Endodermal cell (in vitro differentiated cells): ENCODE data around the gene SH2D6. TPM values are rescaled to one million over a fixed set of nuclear protein-coding genes. Genes with fewer than 3 reads are reported as not detected.
A peak's percentile ranks its signal among the peaks of the same experiment; 100 is the strongest.

ENCODE experiments used
- DNase-seq: peaks from one replicate; pipeline ENCODE4 v3.0.0-alpha.2; 2017
- H3K27ac ChIP-seq: 2 replicates; pipeline ENCODE4 v1.5.1; 2013; ENCODE audit warnings: mild to moderate bottlenecking, low read depth, low read length, moderate library complexity
- H3K27me3 ChIP-seq: 2 replicates; pipeline ENCODE4 v1.6.1; 2013; ENCODE audit warnings: mild to moderate bottlenecking, low read length, moderate library complexity; ENCODE audit not compliant: insufficient read depth, control insufficient read depth, poor library complexity, severe bottlenecking
- H3K36me3 ChIP-seq: 2 replicates; pipeline ENCODE4 v1.7.0; 2013; ENCODE audit warnings: mild to moderate bottlenecking, low read length, moderate library complexity; ENCODE audit not compliant: control insufficient read depth, insufficient read depth
- H3K4me1 ChIP-seq: one replicate; pipeline ENCODE4 v1.7.0; 2013; ENCODE audit warnings: low read length; ENCODE audit not compliant: control insufficient read depth, insufficient read depth
- H3K4me3 ChIP-seq: 2 replicates; pipeline ENCODE4 v1.5.1; 2013; ENCODE audit warnings: mild to moderate bottlenecking, low read length, moderate library complexity
- H3K9ac ChIP-seq: 2 replicates; pipeline ENCODE4 v1.6.1; 2013; ENCODE audit warnings: mild to moderate bottlenecking, low read length, moderate library complexity; ENCODE audit not compliant: poor library complexity, severe bottlenecking; ENCODE audit errors: extremely low read depth
- H3K9me3 ChIP-seq: 2 replicates; pipeline ENCODE4 v1.6.1; 2013; ENCODE audit warnings: mild to moderate bottlenecking, low read length, moderate library complexity; ENCODE audit not compliant: control insufficient read depth
- H3K27ac Mint-ChIP-seq: 2 replicates; pipeline ENCODE4 v1.8.0; 2020; ENCODE audit warnings: mixed read lengths
- H3K27me3 Mint-ChIP-seq: 2 replicates; pipeline ENCODE4 v1.8.0; 2021; ENCODE audit warnings: mild to moderate bottlenecking, mixed read lengths; ENCODE audit not compliant: insufficient read depth
- H3K36me3 Mint-ChIP-seq: 2 replicates; pipeline ENCODE4 v1.8.0; 2020; ENCODE audit warnings: low read depth, mixed read lengths
- H3K4me1 Mint-ChIP-seq: 2 replicates; pipeline ENCODE4 v1.8.0; 2020; ENCODE audit warnings: mixed read lengths
- H3K4me3 Mint-ChIP-seq: 2 replicates; pipeline ENCODE4 v1.8.0; 2020; ENCODE audit warnings: mild to moderate bottlenecking, moderate library complexity, mixed read lengths
- H3K9me3 Mint-ChIP-seq: 2 replicates; pipeline ENCODE4 v1.8.0; 2020; ENCODE audit warnings: mild to moderate bottlenecking, mixed read lengths
- CTCF ChIP-seq: fragments of 200-600 bp; sonication (generic); conservative IDR thresholded peaks from 2 replicates; pipeline ENCODE4 v1.5.0; 2021; ENCODE audit warnings: antibody characterized with exemption, mild to moderate bottlenecking
- WGBS, 2 experiments: methylation state at CpG; one replicate each; pipeline versions ENCODE4 v1.1.5 to v1.1.7; 2013; ENCODE audit warnings: missing lambda C conversion rate in 2 of 2, mixed read lengths in 1 of 2; ENCODE audit not compliant: insufficient coverage in 1 of 2, insufficient read length in 1 of 2; 5-methylcytosine and 5-hydroxymethylcytosine counted together
- total RNA-seq, 2 donors: library from RNA; stranded (reverse); fragmentation: NEBNext Ultra II Directional in 1 of 2; extraction: Animal tissue kit (Norgen Biotek cat#: 25700) in 1 of 2; gene quantifications; 2 replicates in 1 of 2; 3 replicates in 1 of 2; pipeline ENCODE4 v1.2.1, GENCODE V29; 2021

SH2D6 gene
- total RNA-seq, 2 donors from 2014 or later, result 0.68 to 1.1 TPM

DNA sequence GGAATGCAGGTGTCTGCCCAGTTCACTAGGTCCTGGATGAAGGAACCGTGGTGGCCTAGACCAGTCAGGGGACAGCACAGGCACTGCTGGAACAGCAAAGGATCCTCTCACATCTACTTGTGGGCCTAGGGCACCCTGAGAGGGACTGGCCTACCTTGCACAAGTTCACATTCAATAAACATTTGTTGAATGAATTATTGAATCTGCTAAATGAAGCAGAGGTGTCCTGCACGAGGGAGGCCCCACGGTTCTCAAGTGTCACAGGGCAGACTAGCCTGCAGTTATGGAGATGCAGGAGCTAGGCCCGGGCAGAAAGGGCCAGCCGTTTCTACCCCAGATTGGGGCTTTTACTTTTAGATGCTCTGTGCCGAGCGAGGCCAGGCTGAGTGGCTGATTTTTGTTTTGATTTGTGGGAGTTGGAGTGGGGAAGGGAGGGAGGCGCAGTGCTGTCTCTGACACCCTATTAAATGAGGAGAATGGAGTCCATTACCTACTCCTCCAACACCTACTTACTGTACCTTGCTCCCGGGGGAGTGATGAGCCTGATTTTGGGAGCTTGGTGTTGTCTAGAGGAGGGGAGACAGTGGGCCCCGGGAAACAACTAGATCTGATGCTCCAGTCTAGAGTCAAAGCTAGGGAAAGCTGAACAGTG is 18.4 kb downstream of the SH2D6 start:
- no peak for TF ChIP-seq CTCF
- peaks cover 23% of the 10 kb centered on the region for H3K4me1 Mint-ChIP-seq
- Histone ChIP-seq H3K9me3 (no peaks in the 10 kb centered on the region), H3K27ac (peak overlapping the region; percentile 52), H3K9ac (no peak overlapping the region), H3K4me3 (no peak overlapping the region), H3K27me3 (no peaks in the 10 kb centered on the region), H3K4me1 (peaks cover 15% of the 10 kb centered on the region), H3K36me3 (no peaks in the 10 kb centered on the region)
- no peaks in the 10 kb centered on the region for H3K36me3 Mint-ChIP-seq
- no peaks in the 10 kb centered on the region for H3K27me3 Mint-ChIP-seq
- H3K9me3 Mint-ChIP-seq, result no peaks in the 10 kb centered on the region
- peak; percentile 68 for DNase-seq
- peak overlapping the region; percentile 90 for H3K27ac Mint-ChIP-seq
- WGBS, 2 experiments, result 79 to 81% methylated on average over 6 to 9 of the region's 10 CpGs
- H3K4me3 Mint-ChIP-seq, result peak overlapping the region; percentile 44

DNA sequence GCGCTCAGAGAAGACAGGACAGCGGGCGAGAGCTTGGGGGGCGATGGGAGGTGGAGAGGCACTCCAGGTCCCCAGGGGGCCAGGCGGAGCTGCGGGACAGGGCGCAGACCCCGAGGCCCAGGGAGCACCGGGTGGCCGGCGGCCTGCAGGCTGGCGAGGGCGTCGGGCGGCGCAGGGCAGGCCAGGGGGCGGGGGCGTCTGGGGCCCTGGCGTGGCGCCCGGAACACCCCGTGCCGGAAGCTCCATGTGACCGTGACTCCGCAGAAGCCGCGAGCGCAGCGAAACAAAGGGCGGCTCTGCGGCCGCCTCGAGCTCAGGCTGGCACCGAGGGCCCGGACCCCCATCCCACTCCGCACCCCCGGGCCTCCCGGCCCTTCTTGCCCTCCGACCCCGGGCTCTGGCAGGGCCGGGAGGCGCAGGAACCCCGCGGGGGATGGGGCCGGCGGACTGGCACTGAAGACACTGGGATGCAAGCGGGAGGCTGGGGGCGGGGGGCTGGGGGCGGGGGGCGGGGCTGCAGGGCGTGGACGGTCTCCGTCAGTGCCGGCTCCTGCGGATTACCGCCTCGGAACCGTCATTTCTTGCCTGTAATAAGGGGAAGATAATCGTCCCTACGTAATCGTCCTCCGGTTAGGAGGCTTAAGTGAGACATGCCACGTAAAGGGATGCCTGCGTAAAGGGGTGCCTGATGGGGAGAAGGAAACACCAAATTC is 19.1 kb downstream of the SH2D6 start:
- peaks cover 15% of the 10 kb centered on the region for H3K4me1 ChIP-seq
- DNase-seq, result peak; percentile 91
- no peak overlapping the region for H3K9ac ChIP-seq
- H3K9me3 ChIP-seq, result no peaks in the 10 kb centered on the region
- H3K36me3 ChIP-seq, result no peaks in the 10 kb centered on the region
- H3K4me3 ChIP-seq, result no peak overlapping the region
- H3K4me3 Mint-ChIP-seq, result peak overlapping the region; percentile 44
- peak overlapping the region; percentile 93 for H3K27ac Mint-ChIP-seq
- H3K27me3 Mint-ChIP-seq, result no peaks in the 10 kb centered on the region
- H3K27me3 ChIP-seq, result no peaks in the 10 kb centered on the region
- 19 to 20% methylated on average over 18 to 63 of the region's 64 CpGs for WGBS, 2 experiments
- TF ChIP-seq CTCF, result no peak
- no peaks in the 10 kb centered on the region for H3K9me3 Mint-ChIP-seq
- no peaks in the 10 kb centered on the region for H3K36me3 Mint-ChIP-seq
- peaks cover 22% of the 10 kb centered on the region for H3K4me1 Mint-ChIP-seq
- H3K27ac ChIP-seq, result peak overlapping the region; percentile 52

GRCh38 chr2:85438201-85439024 is 19.9 kb downstream of the SH2D6 start:
- Histone ChIP-seq H3K9ac (no peak overlapping the region), H3K4me3 (no peak overlapping the region), H3K4me1 (peaks cover 15% of the 10 kb centered on the region), H3K36me3 (no peaks in the 10 kb centered on the region), H3K27me3 (no peaks in the 10 kb centered on the region), H3K27ac (peak overlapping the region; percentile 17), H3K9me3 (no peaks in the 10 kb centered on the region)
- Mint-ChIP-seq H3K27ac (peak overlapping the region; percentile 93), H3K4me1 (peaks cover 22% of the 10 kb centered on the region), H3K27me3 (no peaks in the 10 kb centered on the region), H3K36me3 (no peaks in the 10 kb centered on the region), H3K9me3 (no peaks in the 10 kb centered on the region), H3K4me3 (peak overlapping the region; percentile 43)
- 62 to 76% methylated on average over 5 to 18 of the region's 19 CpGs for WGBS, 2 experiments
- no peak for TF ChIP-seq CTCF
- DNase-seq, result peak; percentile 79
